HG02678 (cell line): Measurements from ENCODE around the gene CST1.
"Not testable (repeated sequence)": the region's sequence is repeated elsewhere in the genome, so short reads cannot be mapped to it uniquely, and the experiment has no call there.

Source experiments
- ATAC-seq: cut with Tn5 transposase; IDR thresholded peaks from one replicate; pipeline ENCODE4 v1.9.1; 2021; ENCODE audit warnings: mild to moderate bottlenecking, moderate library complexity; ENCODE audit not compliant: unreplicated experiment

CST1 gene

GRCh38 chr20:23719351-23719750, 31.4 kb downstream of the CST1 start:
- not testable (repeated sequence) for ATAC-seq

- not testable (repeated sequence) for ATAC-seq
Observed at GRCh38 chr20:23711778-23712177, 39.0 kb downstream of the CST1 start.

- no peak for ATAC-seq
Observed at GRCh38 chr20:23710771-23711170, 40.0 kb downstream of the CST1 start.

- no peak for ATAC-seq
Observed at GRCh38 chr20:23705895-23706294, 44.8 kb downstream of the CST1 start.

GRCh38 chr20:23702021-23702420, 48.7 kb downstream of the CST1 start:
- ATAC-seq, result no peak

- no peak for ATAC-seq
Observed at GRCh38 chr20:23700931-23701330, 49.8 kb downstream of the CST1 start.

GRCh38 chr20:23697947-23698346, 52.8 kb downstream of the CST1 start:
- ATAC-seq, result no peak
